Sciatic nerve (tissue), 2 donors: Measurements from ENCODE around the gene ATP6AP2. TPM values are rescaled to one million over a fixed set of nuclear protein-coding genes. Genes with fewer than 3 reads are reported as not detected.
"Not testable (repeated sequence)": the region's sequence is repeated elsewhere in the genome, so short reads cannot be mapped to it uniquely, and the experiment has no call there.

ENCODE experiments used
- ATAC-seq: fragments of 200-7000 bp; cut with Tn5 transposase; one replicate; pipeline ENCODE4 v1.9.1; 2020; ENCODE audit warnings: mild to moderate bottlenecking, moderate library complexity
- DNase-seq: peaks from one replicate; pipeline ENCODE4 v3.0.0-alpha.2; 2020; ENCODE audit warnings: low spot score
- intact Hi-C: fragments of 100-400 bp; cut with DNase I; formaldehyde crosslinking; loops from one replicate; pipeline ENCODE4 v1.14.2; 2022
- total RNA-seq: library from RNA; stranded (reverse); fragmentation: NEBNext Ultra II Directional; extraction: Animal tissue kit (Norgen Biotek cat#: 25700); gene quantifications from one replicate; pipeline ENCODE4 v1.2.1, GENCODE V29; 2021
- donor health status: DM: no; HTN: no; CAD: no.
- donor health status: DM: no; HTN: no; CAD: no.

ATP6AP2 gene, protein sequence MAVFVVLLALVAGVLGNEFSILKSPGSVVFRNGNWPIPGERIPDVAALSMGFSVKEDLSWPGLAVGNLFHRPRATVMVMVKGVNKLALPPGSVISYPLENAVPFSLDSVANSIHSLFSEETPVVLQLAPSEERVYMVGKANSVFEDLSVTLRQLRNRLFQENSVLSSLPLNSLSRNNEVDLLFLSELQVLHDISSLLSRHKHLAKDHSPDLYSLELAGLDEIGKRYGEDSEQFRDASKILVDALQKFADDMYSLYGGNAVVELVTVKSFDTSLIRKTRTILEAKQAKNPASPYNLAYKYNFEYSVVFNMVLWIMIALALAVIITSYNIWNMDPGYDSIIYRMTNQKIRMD
- total RNA-seq: 103 TPM

DNA sequence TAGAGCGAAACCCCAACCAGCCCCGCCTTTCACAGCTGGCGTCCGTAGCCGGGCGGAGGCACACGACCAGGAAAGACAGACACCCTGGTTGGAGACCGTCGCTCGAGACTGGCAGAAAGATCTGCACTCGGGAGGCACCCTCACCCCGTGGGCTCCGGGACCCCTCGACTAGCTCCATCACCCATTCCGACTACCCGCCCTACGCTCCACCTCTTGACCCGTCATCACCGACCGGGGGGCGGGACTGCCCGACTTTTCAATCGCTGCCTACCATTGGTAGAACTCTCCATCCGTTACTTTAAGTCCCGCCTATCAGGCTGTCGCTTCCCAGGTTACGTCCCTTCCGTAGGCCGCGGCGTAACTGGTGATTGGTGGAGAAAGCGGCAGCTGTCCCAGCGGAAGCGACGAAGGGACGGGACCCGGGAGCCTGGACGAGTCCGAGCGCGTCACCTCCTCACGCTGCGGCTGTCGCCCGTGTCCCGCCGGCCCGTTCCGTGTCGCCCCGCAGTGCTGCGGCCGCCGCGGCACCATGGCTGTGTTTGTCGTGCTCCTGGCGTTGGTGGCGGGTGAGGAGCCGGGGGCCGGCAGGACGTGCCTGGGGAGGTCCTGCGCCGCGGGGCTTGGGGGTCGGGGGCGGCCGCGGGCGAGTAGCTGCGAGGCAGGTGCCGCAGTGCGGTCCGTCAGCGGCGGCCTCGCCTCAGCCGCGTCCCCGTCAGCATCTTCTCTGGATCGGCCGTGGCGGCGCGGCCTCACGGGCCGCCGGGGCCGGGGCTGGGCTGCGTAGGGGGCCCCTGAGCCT lies at the start of gene ATP6AP2:
Gene ATP6AP2 (plus strand): TSS at position 434 of the 799 bp plus-strand sequence. CDS start 96 bp downstream, at position 530.
- DNase-seq (peak; percentile 93), ATAC-seq (peak; percentile 99)
- intact Hi-C loops: no loop called here

DNA sequence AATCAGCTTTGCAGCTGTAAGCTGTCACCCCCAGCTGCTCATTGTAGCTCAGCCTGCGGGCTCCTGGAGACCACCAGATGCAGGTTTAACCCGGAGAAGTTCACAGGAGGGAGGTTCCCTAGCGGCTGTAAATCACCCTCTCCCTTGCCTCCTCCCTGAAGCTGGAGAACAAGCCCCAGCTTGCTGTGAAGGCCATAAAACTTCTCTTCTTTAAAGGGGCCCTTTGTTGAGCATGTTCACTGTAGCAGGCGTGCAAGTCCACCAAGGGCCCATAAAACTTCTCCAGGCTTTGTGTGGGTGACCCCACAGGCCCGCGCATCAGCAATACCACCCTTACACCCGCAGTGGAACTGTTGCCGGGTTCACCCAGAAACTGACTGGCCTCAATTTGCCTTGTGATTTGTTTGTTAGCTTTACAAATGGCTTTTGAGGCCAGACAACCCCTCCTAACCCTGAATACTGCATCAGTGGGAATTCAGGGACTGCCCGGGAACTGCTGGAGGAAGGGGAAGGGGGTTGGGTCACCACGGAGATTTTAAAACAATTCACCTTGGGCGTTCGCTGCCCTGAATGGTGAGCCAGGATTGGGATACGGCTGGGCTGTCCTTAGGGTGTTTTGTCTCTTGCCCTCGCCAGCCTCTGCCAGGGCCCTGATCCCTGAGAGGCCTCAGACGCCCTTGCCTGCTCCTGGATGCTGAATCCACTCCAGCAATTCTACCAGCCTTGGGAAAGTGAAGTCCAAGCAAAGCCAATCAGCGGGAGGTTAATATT lies 49.5 kb upstream of the ATP6AP2 start:
- intact Hi-C loops: no loop called here
- DNase-seq (no peak), ATAC-seq (no peak)

DNA sequence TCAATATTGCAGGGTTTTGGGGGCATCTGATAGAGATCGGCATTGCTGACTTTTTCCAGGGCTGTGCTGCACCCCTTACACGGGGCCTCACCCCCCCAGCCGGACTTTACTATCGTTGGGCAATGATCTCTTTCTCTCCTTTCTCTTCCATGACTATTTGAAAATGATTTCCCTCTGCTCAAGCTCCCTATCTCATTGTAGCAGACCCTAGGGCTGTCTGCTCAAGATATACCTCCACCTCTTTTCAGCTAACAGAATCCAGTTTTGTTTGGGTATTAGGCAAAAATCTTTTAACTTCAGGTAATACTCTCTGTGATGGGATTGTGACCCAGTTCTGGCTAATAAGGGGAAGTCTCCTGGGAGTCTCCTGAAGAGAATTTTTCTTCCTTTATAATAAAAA lies 43.5 kb upstream of the ATP6AP2 start:
- DNase-seq (no peak), ATAC-seq (no peak)
- intact Hi-C loops: no loop called here

DNA sequence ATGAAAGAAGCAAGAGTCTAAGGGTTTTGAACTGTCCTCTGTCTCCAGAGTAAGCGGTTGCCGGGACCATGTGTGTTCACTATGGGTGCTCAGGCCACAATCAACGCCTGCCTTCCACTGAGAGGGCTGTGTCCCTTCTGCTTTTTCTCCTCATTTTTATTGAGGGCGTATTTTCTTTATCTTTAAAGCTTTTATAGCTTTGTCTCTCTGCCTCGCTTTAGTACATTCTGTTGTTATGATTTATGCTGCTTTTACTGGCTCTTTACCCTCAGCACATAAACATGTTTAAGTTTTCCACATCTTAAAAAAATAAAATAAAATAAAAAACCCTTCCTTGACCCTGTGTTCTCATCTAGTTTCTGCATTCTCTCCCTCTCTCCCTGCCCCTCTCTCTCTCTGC lies 42.4 kb upstream of the ATP6AP2 start:
- intact Hi-C loops: no loop called here
- DNase-seq (no peak), ATAC-seq (no peak)

DNA sequence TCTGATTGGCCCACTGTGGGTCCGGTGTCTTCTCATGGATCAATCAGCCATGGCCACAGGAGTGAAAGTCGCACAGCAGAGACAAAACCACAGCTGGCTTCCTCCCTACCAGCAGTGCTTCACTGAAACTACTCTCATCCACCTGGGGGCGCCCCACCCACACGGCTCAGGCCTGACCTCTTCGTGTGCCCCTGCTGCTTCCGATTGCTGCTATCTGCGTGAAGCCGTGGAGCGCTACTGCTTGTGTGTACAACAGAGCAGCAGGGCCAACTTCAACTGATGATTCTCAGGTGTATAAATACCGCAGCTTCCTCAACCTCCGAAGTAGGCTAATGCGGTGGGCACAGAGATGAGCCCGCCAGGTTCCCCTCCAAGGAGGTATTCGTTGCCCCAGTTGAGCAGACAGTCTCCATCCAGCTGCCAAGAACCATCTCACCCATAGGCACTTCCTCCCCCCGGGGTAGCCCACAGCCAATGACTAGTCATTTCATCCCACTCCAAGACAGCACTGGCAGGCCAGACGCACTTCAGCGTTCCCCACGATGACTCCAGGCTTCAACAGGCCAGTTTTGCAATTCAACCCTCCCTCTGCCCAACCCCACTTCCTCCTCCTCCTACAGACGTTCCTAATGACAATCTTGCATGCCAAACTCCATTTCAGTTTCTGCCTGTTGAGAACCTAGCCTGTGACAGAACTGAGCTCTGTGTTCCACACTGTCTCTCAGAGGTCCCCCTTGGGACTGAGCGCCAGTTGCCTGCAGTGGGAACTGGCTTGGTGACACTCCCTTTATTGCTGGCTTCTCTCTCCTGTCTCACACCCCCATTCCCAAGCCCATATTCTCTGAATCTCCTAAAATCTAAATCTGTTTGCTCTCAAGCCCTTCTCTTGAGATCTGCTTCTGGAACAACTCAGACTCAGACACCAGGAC lies 41.3 kb upstream of the ATP6AP2 start:
- DNase-seq (peak; percentile 64), ATAC-seq (peak; percentile 76)
- intact Hi-C loops: no loop called here

DNA sequence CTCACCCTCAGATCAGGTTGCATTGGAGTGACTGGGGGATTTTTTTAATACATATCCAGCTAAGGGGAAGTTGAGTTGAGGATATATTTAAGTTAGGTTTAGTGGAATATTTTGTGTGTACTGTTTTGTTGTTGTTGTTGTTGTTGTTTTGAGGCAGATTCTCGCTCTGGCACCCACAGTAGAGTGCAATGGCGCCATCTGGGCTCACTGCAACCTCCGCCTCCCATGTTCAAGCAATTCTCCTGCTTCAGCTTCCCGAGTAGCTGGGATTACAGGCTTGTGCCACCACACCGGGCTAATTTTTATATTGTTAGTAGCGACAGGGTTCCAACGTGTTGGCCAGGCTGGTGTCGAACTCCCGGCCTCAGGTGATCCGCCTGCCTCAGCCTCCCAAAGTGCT lies 38.6 kb upstream of the ATP6AP2 start:
- ATAC-seq (no peak), DNase-seq (no peak)
- intact Hi-C loops: no loop called here

DNA sequence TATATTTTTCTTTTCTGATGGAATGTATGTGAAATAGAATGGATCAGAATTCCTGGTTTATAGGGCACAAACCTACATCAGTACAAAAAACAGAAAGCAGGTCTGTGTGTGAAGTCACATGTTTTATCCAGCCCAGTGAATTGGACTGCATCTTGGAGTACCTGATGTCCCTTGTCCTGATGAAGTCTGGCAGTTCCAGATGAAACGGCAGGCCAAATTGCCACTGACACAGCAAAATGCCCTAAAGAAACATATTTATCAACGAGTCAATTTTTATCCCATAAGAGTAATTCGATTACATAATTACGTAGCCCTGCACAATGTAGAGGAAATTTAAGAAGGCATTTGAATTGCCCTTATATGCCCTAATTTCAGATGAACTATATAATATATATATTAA lies 37.8 kb upstream of the ATP6AP2 start:
- intact Hi-C loops: no loop called here
- ATAC-seq (no peak), DNase-seq (no peak)

DNA sequence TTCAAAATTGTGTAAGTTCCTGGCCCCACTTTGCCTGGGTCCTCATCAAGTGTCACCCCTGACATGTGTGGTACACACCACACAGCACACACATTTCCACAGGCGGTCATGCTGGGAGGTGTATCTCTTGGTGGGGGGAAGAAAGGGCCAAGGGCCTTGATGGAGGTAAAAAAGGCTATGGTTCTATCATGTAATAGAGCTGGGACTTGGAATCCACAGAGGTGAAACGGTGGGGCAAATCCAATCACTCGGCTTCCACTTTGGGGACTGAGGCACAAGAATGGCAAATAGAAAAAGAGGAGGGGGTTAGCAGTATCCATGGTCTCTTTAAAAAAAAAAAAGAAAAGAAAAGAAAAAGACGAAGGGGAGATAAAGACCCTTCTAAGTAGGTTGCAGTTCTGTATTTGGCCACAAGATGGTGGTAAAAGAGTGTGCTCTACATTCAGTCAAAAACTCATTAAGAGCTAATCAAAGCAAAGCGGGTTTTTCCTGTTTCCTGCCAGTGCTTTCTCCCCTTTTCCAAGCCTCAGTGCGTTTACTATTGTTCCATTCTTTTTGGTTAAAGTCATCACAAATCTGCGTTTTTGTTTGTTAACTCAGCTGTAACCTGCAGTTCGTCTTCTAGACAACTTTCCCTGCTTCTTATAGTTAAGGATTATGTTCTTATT lies 37.0 kb upstream of the ATP6AP2 start:
- ATAC-seq: peak; percentile 74
- intact Hi-C loops: no loop called here
- DNase-seq: no peak

DNA sequence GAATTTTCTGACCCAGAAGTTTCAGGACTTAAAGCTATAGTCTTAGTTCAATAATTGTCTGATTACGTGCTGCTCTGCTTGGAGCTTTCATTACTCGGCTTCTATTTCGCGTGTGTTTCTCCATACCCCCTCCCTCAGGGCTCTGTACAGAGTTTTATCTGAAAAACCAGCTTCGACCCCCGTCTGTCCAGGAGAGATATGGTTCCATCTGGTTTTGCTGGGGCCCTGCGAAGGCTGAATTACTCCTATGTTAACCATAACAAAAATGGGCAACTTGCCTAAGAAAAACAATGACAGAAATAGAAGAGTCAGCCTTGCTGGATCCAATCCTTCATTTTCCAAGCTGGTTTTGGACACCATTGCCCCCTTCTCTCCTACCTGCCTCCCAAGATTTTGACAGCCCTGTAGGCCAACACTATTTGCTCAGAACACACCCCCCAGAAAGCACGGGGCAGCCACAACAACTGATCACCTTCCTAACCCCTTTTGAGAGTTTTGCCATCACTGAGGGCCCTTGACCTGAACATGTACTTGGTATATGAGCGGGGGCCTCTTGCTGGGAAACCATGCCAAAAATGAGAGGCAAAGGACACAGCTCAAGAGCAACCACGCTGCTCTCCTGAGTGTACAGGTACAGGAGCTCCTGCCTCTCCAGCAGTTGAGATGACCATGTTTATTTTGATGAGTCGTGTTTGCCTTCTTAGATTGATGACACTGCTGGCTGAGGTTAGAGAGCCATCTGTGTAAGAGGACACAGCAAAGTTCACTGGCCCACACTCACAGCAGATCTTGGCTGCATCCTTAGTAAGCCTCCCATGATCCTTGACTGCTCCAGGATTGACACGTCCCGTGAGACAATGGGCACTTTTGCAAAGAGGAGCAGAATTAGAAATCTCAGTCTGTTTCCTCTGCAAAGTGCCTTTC lies 36.2 kb upstream of the ATP6AP2 start:
- intact Hi-C loops: no loop called here
- no peak for DNase-seq
- peak; percentile 34 for ATAC-seq

DNA sequence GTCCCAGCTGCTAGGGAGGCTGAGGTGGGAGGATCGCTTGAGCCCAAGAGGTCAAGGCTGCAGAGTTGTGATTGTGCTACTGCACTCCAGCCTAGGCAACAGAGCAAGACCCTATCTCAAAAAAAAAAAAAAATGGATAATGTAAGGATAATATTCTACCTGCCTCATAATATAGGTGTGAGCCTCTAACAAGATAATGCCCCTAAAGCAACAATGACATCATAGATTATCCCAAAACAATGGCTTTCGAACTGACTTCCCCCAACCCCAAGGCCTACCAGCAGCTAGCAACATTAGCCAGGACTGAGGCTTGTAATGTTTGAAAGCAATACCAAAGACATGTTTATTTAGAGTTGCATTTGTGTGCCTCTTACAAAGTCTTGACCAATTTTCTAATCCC lies 33.9 kb upstream of the ATP6AP2 start:
- DNase-seq (no peak), ATAC-seq (no peak)
- intact Hi-C loops: no loop called here

DNA sequence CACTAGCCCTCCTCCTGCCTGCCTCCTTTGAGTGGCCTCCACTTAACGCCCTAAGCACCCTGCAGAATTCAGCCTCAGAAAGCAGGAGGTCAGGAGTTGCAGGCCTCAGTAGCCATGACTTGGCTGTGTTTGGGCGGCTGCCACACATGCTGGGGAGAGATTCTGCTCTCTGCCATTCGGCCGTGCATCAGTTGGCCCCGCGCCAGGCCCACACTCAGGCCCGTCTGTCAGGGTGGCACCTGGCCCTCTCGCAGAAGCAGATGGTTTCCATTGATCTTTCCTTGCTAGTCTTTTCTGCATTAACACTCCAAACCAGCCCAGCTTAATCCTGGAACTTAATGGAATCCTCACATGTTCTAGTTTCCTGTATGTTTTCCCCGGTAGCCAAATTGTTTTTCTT lies 30.7 kb upstream of the ATP6AP2 start:
- DNase-seq (no peak), ATAC-seq (no peak)
- intact Hi-C loops: no loop called here

DNA sequence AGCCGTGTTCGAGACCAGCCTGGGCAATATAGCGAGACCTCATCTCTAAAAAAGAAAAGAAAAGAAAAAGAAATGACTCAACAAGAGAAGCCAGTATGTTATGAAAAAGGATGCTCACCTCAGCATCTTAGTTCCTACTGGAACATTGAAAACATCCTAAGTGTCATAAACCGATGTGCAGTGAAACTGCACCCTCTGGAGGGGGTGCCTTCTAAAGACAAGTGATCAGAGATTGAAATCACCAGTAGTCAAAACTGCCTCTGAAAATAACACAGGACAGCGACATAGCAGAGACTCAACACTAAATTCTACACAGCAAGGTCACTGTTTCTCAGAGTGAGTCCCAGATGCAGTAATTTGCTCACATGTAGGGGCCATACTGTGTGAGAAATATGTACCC lies 28.0 kb upstream of the ATP6AP2 start:
- DNase-seq (no peak), ATAC-seq (peak; percentile 39)
- intact Hi-C loops: no loop called here

DNA sequence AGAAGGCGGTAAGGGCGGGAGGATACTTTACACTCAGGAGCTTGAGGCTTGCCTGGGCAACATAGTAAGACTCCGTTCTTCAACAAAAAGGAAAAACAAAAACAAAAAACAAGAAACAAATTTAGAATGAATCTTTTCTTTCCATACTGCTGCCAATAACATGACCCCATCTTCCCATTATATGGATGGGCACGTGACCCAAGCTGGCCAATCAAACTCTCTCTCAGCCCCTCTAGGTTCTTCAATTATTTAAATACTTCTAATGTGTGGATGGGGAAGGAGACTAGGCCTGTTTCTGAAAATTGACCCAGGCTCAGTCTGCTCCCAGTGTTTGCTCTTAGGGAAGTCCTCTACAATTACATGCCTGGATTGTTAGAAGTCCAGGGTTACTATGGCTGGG lies 22.2 kb upstream of the ATP6AP2 start:
- ATAC-seq (no peak), DNase-seq (no peak)
- intact Hi-C loops: no loop called here

DNA sequence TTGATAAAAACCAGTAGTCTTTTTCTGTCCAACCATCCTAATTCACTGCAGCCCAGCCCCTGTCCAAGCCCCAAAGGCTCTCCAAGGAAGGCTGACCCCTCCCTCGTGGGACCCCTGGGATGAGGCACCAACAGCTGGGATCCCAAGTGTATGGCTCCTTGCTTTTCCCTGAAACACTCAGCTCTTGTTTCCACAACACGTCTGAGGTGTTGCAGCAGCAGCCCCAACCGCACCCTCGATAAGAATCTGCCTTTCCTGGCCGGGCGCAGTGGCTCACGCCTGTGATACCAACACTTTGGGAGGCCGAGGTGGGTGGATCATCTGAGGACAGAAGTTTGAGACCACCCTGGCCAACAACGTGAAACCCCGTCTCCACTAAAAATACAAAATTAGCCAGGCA lies 17.0 kb upstream of the ATP6AP2 start:
- ATAC-seq (no peak), DNase-seq (no peak)
- intact Hi-C loops: no loop called here

DNA sequence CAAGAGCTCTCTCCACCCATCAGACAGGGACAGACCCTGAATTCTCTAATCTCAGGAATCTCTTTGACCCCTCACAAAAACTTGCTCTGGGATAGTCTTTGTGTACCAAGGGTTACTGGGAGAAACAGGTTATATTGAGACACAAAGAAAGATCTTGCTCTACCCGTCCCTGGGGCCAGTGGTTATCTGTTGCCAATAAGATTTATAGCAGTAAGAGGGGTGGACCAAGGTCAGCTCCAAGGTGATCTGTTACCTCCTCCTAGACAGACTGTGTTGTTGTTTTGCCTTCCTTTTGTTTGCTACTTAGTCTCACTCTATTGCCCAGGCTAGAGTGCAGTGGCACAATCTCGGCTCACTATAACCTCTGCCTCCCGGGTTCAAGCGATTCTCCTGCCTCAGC lies 16.3 kb upstream of the ATP6AP2 start:
- ATAC-seq (no peak), DNase-seq (no peak)
- intact Hi-C loops: no loop called here

DNA sequence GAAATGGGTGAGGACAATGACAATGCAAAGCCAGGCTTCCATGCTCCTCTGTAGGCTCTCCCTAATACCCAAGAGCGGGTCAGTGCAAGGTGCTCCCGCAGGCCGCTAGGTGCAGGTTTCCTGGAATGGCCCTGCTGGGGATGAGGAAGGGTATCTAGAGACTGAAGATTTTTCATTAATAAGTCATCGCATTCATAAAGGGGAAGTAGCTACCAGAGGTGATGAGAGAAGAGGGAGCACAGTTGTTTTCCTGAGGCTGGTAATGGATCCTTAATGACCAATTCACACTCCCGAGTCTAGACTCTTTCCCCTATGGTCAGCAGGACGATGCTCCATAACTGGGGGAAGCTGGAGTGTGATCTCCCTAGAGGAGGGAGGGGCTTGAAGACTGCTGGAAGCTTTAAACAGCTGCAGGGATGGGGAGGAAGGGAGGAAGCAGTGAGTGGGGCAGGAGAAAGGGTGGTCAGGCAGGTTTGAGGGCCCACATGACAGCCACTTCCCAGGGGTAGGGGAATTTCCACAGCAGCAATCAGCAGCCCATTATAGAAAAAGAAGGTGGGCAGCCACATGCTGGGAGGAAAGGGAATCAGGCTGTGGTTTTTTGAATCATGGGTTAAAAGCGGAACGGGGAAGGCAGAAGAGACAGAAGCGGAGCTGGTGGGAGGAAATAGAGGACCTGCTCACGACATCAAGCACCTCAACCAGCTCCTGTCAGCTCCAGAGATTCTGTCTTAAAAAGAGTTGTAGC lies 10.2 kb upstream of the ATP6AP2 start:
- no peak for ATAC-seq
- no peak for DNase-seq
- intact Hi-C loops: no loop called here

DNA sequence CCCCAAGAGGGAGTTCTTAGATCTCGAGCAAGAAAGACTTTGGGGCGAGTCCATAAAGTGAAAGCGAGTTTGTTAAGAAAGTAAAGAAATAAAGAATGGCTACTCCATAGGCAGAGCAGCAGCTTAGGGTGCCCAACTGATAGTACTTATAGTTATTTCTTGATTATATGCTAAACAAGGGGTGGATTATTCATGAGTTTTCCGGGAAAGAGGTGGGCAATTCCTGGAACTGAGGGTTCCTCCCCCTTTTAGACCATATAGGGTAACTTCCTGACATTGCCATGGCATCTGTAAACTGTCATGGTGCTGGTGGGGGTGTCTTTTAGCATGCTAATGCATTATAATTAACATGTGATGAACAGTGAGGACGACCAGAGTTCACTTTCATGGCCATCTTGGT lies 9.6 kb upstream of the ATP6AP2 start:
- intact Hi-C loops, ATAC-seq, DNase-seq: not testable (repeated sequence)
